ENCODE data around the gene RTN4RL1.

DNA sequence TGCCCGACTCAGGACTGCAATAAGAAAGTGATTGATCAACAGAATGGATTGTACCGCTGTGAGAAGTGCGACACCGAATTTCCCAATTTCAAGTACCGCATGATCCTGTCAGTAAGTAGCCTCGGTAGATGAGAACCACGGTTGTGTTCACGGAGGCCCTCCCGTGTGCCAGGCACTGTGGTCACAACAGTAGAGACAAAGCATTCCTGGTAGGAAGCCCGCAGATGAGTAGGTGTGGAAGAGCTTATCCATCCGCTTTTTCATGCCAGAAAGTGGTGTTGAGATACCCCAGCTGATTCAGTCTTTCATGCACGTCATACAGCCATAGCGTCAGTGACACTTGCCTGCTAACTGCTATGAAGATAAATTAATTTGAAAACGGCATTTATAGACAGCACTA lies 136.4 kb downstream of the RTN4RL1 start:
- no peak for TF ChIP-seq POLR2A (IDR thresholded peaks at IDR 0.05)
- TF ChIP-seq, protein P1, sequence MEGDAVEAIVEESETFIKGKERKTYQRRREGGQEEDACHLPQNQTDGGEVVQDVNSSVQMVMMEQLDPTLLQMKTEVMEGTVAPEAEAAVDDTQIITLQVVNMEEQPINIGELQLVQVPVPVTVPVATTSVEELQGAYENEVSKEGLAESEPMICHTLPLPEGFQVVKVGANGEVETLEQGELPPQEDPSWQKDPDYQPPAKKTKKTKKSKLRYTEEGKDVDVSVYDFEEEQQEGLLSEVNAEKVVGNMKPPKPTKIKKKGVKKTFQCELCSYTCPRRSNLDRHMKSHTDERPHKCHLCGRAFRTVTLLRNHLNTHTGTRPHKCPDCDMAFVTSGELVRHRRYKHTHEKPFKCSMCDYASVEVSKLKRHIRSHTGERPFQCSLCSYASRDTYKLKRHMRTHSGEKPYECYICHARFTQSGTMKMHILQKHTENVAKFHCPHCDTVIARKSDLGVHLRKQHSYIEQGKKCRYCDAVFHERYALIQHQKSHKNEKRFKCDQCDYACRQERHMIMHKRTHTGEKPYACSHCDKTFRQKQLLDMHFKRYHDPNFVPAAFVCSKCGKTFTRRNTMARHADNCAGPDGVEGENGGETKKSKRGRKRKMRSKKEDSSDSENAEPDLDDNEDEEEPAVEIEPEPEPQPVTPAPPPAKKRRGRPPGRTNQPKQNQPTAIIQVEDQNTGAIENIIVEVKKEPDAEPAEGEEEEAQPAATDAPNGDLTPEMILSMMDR (IDR thresholded peaks at IDR 0.05): no peak
